RWPE1 (cell line): ENCODE data around the gene ANXA3.
A peak's percentile ranks its signal among the peaks of the same experiment; 100 is the strongest.
"Not testable (repeated sequence)": the region's sequence is repeated elsewhere in the genome, so short reads cannot be mapped to it uniquely, and the experiment has no call there.

Source experiments
- CTCF ChIA-PET: fragments of 350-600 bp; sonication (Branson Sonifier 250); formaldehyde crosslinking; extraction: SDS; loops from one replicate; lab custom pipeline; 2021; lab: Yijun Ruan, JAX
- POLR2A ChIA-PET: fragments of 400-600 bp; formaldehyde crosslinking; extraction: SDS; loops from one replicate; lab custom pipeline; 2020; ENCODE audit warnings: antibody characterized with exemption; ENCODE audit not compliant: low non-redundant PET; lab: Yijun Ruan, JAX
- DNase-seq: peaks from one replicate; pipeline ENCODE4 v3.0.0; 2012; ENCODE audit warnings: low spot score
- H3K27ac ChIP-seq: fragments of 450-650 bp; 2 replicates; pipeline ENCODE4 v1.5.1; 2017
- TF ChIP-seq, protein P1 (sequence below): fragments of 450-650 bp; conservative IDR thresholded peaks from 2 replicates; pipeline ENCODE4 v1.5.1; 2017; ENCODE audit warnings: low read depth, mild to moderate bottlenecking

Gene ANXA3

DNA sequence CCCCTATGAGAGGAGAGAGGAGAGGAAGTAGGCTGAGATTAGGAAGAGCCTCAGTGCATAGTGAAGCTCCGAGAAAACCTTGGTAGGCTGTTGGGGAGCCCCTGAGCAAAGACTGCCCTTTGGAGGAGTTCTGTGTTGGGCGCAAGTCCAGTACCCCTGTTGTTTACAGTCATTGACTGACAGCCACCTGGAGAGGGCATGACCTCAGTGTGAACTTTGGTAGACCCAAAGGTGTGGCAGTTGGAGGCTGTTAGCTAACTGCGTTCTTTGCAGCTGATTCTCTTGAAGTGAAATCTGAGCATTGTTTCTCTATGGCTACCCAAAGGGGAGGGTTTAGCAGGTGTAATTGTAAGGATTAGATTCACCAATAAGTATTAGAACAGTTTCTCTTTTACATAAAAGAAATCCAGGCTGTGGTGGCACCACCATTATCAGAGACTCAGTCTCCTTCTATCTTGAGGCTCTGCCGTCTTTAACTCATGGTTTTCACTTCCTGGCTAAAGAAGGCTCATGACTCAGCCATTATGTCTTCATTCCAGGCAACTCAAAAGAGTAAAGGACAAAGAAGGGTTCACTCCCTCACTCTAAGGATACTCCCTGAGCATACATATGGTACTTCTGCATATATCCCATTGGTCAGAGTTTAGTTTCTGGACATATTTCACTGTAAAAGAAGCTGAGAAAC lies 33.4 kb downstream of the ANXA3 start:
- CTCF ChIA-PET, result interaction anchor here (0.7 kb wide), 1 partner anchor 16 kb away, joined by 3 read pairs; no protein-coding TSS in a partner anchor

DNA sequence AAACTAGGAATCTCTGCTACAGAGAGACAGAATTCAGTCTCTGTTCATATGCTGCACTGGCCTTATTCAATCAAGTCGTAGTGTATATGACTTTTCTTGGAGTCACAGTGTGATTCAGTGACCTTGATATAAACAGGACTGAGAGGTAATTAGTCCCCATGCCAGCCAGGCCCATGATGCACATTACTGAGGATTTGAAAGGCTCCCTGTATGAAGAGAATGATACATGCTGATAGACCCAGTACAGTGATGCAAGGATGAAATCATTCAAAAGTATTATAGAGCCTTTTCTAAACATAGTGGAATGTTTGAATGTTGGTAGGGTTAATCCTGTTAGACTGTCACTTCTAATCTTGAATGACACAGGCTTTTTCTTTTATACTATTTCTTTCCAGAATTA lies 34.1 kb downstream of the ANXA3 start:
- TF ChIP-seq, protein P1, sequence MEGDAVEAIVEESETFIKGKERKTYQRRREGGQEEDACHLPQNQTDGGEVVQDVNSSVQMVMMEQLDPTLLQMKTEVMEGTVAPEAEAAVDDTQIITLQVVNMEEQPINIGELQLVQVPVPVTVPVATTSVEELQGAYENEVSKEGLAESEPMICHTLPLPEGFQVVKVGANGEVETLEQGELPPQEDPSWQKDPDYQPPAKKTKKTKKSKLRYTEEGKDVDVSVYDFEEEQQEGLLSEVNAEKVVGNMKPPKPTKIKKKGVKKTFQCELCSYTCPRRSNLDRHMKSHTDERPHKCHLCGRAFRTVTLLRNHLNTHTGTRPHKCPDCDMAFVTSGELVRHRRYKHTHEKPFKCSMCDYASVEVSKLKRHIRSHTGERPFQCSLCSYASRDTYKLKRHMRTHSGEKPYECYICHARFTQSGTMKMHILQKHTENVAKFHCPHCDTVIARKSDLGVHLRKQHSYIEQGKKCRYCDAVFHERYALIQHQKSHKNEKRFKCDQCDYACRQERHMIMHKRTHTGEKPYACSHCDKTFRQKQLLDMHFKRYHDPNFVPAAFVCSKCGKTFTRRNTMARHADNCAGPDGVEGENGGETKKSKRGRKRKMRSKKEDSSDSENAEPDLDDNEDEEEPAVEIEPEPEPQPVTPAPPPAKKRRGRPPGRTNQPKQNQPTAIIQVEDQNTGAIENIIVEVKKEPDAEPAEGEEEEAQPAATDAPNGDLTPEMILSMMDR, result no peak
- no peak overlapping the region for H3K27ac ChIP-seq
- ChIA-PET CTCF (interaction anchor here (0.7 kb wide), 1 partner anchor 15 kb away, joined by 3 read pairs; no protein-coding TSS in a partner anchor), POLR2A (no interaction called here)
- DNase-seq, result no peak

More for the DNA sequence above, 33.4 kb downstream of the ANXA3 start:
- no peak for DNase-seq
- TF ChIP-seq, protein P1, result no peak
- H3K27ac ChIP-seq, result no peak overlapping the region
- POLR2A ChIA-PET, result no interaction called here

DNA sequence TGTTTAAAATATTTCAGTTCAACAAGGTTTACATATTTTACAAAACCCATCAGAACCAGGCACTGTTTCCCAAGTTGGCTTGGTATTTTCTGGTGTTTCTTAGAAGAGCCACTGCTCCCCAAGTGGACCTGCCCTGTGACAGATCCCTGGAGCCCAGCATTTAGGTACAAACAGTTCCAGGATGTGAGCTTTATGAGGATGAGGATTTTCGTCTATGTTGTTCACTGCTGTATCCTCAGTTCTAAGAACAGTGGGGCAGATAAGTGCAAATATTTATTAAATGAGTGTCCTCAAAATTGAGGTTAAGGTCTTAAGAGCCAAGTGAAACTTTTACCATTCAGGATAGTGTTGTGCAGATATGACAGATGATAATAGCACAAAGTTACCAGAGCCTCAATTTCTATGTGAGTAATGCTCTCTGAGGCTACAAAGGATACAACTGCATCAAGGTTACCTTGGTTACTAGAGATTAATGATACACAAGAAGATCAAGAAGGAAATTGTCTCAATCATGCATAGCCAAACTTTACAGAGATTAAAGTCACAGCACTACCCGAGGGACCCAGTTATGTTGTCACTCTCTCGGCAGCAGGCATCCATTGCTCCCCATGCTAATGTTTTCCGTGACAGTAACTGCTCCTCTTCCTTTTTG lies 37.5 kb downstream of the ANXA3 start:
- H3K27ac ChIP-seq, result no peak overlapping the region
- DNase-seq, result no peak
- ChIA-PET POLR2A (no interaction called here), CTCF (interaction anchor here (0.5 to 0.6 kb wide), 3 partner anchors 66 to 849 kb away, joined by 3 to 8 read pairs (median 6); no protein-coding TSS in a partner anchor)
- TF ChIP-seq, protein P1, result no peak

DNA sequence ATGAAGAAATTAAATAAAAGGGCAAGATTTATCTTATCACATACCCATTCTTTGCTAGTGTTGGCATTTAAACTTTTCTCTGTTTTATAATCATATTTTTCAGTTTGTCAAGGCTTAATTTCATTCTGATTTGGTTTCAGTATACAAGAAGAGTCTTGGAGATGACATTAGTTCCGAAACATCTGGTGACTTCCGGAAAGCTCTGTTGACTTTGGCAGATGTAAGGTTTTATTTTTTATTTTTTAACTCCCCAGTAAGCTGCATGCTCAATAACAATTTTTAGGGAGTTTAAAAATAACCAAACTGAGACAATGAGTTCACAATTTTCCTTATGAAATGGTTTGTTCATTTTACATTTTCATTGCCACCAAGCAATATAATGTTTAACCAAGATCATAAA lies 39.8 kb downstream of the ANXA3 start:
- TF ChIP-seq, protein P1, result no peak
- ChIA-PET POLR2A (no interaction called here), CTCF (no interaction called here)
- DNase-seq, result no peak
- H3K27ac ChIP-seq, result no peak overlapping the region

DNA sequence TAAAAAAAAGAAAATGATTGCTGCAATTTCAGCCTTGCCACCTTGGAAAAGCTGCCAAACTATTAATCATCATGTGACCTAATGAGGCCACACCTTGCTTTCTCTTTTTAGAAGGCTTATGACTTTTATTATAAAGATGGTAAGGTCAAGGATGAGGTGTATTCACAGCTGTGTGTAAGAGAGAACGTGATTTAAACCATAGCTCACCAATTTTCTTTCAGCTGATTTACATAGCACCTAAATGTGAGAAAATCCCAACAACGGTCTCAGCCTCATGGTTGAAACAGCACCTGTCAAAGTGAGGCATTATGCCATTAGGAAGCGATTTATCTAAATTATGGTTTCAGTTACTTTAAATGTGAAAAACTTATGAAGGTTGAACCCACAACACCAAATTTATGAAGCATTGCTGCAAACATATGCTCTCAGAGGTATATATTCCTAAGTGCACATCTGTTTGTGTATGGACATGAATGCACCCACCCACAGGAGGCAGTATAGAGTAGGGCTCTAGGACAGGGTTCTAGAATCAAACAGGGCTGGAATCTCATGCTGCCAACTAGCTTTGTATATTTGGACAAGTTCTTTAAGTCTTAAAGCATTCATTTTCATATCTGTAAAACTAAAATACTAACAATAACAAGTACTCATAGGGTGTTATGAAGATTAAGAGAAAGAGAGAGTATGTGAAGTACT lies 40.7 kb downstream of the ANXA3 start:
- no peak overlapping the region for H3K27ac ChIP-seq
- peak; percentile 26 for DNase-seq
- TF ChIP-seq, protein P1, result no peak
- CTCF ChIA-PET, result no interaction called here
- POLR2A ChIA-PET, result no interaction called here

DNA sequence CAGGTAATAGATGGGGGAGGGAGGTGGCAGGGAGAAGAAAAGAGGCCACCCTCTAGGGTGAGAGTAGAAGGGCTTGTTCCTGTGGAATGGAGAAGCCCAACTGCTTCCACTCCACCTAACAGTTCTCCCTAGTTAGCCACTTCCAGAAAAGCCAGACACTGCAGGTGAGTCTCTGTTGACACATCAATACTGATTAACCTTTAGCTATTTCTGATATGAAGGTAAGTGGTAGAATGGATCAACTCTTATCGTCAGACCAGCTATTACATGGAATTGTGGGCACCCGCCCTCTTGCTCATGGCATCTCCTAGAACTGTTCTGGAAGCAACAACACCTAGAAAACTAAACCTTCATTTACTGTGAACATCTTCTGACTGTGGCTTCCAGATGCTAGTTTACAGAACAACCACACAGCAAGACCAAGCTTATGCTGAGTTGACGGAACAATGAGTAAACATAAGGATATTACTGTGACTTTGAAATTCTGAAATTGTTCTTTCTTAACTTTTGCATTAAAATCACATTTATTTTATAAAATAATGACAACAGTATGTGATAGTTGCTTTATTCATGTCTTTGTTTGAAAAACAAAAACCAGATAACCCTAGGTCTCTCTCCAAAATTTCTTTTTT lies 44.7 kb downstream of the ANXA3 start:
- POLR2A ChIA-PET, result no interaction called here
- H3K27ac ChIP-seq, result no peak overlapping the region
- TF ChIP-seq, protein P1, result no peak
- DNase-seq, result no peak
- CTCF ChIA-PET, result no interaction called here

DNA sequence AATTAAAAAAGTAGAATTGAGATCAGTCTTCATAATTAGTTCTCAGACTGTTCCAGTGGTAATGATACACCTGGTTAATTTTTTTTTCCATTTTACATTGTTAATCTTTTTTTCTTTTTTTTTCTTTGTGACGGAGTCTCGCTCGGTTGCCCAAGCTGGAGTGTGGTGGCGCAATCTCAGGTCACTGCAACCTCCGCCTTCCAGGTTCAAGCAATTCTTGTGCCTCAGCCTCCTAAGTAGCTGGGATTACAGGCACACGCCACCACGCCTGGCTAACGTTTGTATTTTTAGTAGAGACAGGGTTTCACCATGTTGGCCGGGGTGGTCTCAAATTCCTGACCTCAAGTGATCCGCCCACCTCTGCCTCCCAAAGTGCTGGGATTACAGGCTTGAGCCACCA lies 46.9 kb downstream of the ANXA3 start:
- CTCF ChIA-PET, result interaction anchor here (0.6 kb wide), 1 partner anchor 195 kb away, joined by 4 read pairs; no protein-coding TSS in a partner anchor
- H3K27ac ChIP-seq, DNase-seq, POLR2A ChIA-PET: not testable (repeated sequence)
